Epithelial cell of proximal tubule (primary cell): ENCODE measurements around the gene PER2. TPM values are rescaled to one million over a fixed set of nuclear protein-coding genes. Genes with fewer than 3 reads are reported as not detected.

ENCODE experiments used
- DNase-seq: peaks from one replicate; pipeline ENCODE4 v3.0.0-alpha.2; 2011; ENCODE audit warnings: low read depth
- H3K4me3 ChIP-seq: 2 replicates; pipeline ENCODE4 v1.5.1; 2011; ENCODE audit warnings: low read depth, mild to moderate bottlenecking, low read length
- CTCF ChIP-seq: conservative IDR thresholded peaks from 2 replicates; pipeline ENCODE4 v1.5.1; 2012; ENCODE audit warnings: low read depth, mild to moderate bottlenecking, low read length
- total RNA-seq: library from RNA; depleted of rRNA; stranded (reverse); fragments of >200 nt; gene quantifications from 2 replicates; pipeline ENCODE4 v1.2.3, GENCODE V29; 2015

Gene PER2
- total RNA-seq, 1 donor from 2014 or later = 0.86 TPM

- no peak for DNase-seq
- TF ChIP-seq CTCF = no peak
- H3K4me3 ChIP-seq = peak overlapping the region; percentile 21
Observed at GRCh38 chr2:238238766-238239542, 49.5 kb downstream of the PER2 start.

- no peak for TF ChIP-seq CTCF
- no peak for DNase-seq
Observed at GRCh38 chr2:238238311-238238765, 50.1 kb downstream of the PER2 start.

GRCh38 chr2:238237431-238238135 is 50.8 kb downstream of the PER2 start:
- DNase-seq = no peak
- no peak overlapping the region for H3K4me3 ChIP-seq
- no peak for TF ChIP-seq CTCF

More at GRCh38 chr2:238238311-238238765, 50.1 kb downstream of the PER2 start:
- no peak overlapping the region for H3K4me3 ChIP-seq

- H3K4me3 ChIP-seq = no peak overlapping the region
- no peak for TF ChIP-seq CTCF
- DNase-seq = no peak
Observed at GRCh38 chr2:238236571-238236970, 51.8 kb downstream of the PER2 start.

- DNase-seq = no peak
- TF ChIP-seq CTCF = no peak
- H3K4me3 ChIP-seq = no peak overlapping the region
Observed at GRCh38 chr2:238235856-238236255, 52.6 kb downstream of the PER2 start.

- no peak for TF ChIP-seq CTCF
Observed at GRCh38 chr2:238235331-238235732, 53.1 kb downstream of the PER2 start.

GRCh38 chr2:238233625-238234024 is 54.8 kb downstream of the PER2 start:
- no peak overlapping the region for H3K4me3 ChIP-seq
- no peak for TF ChIP-seq CTCF
- DNase-seq = no peak

More at GRCh38 chr2:238235331-238235732, 53.1 kb downstream of the PER2 start:
- H3K4me3 ChIP-seq = no peak overlapping the region
- DNase-seq = no peak
